ENCODE data around the gene DDX39A.

The DDX39A gene

GRCh38 chr19:14361824-14362223, 57.3 kb downstream of the DDX39A start:
- peak; percentile 41 for DNase-seq
